GM19438 (cell line): ENCODE results near the gene HIC1.
"Not testable (repeated sequence)": the region's sequence is repeated elsewhere in the genome, so short reads cannot be mapped to it uniquely, and the experiment has no call there.

ENCODE experiments used
- ATAC-seq: cut with Tn5 transposase; IDR thresholded peaks from one replicate; pipeline ENCODE4 v1.9.1; 2021; ENCODE audit warnings: low read depth; ENCODE audit not compliant: unreplicated experiment

HIC1 gene

GRCh38 chr17:2054512-2055291 is at the start of gene HIC1:
HIC1 (plus strand) TSS chr17:2055103; CDS start chr17:2056691, 1,588 bp downstream.
- ATAC-seq = peak; percentile 31

- ATAC-seq = no peak
Measured at GRCh38 chr17:2008332-2009126, 46.4 kb upstream of the HIC1 start.

- ATAC-seq = no peak
Measured at GRCh38 chr17:2009737-2010136, 45.2 kb upstream of the HIC1 start.

- no peak for ATAC-seq
Measured at GRCh38 chr17:2011411-2012371, 43.2 kb upstream of the HIC1 start.

GRCh38 chr17:2012499-2012898 is 42.4 kb upstream of the HIC1 start:
- ATAC-seq = no peak

GRCh38 chr17:2013220-2013993 is 41.5 kb upstream of the HIC1 start:
- not testable (repeated sequence) for ATAC-seq

GRCh38 chr17:2013994-2014317 is 40.9 kb upstream of the HIC1 start:
- no peak for ATAC-seq

GRCh38 chr17:2015314-2015713 is 39.6 kb upstream of the HIC1 start:
- no peak for ATAC-seq

GRCh38 chr17:2016494-2016893 is 38.4 kb upstream of the HIC1 start:
- no peak for ATAC-seq

GRCh38 chr17:2017274-2017941 is 37.5 kb upstream of the HIC1 start:
- ATAC-seq = no peak

GRCh38 chr17:2018716-2019510 is 36.0 kb upstream of the HIC1 start:
- ATAC-seq = no peak

- no peak for ATAC-seq
Measured at GRCh38 chr17:2019723-2020122, 35.2 kb upstream of the HIC1 start.

GRCh38 chr17:2020721-2021120 is 34.2 kb upstream of the HIC1 start:
- ATAC-seq = no peak

GRCh38 chr17:2022647-2023240 is 32.2 kb upstream of the HIC1 start:
- ATAC-seq = no peak

- no peak for ATAC-seq
Measured at GRCh38 chr17:2023256-2023655, 31.6 kb upstream of the HIC1 start.

- ATAC-seq = no peak
Measured at GRCh38 chr17:2023692-2024571, 31.0 kb upstream of the HIC1 start.

GRCh38 chr17:2024572-2025219 is 30.2 kb upstream of the HIC1 start:
- ATAC-seq = no peak
